GM12865 (cell line): Measurements from ENCODE around the gene MGST2.
"Not testable (repeated sequence)": the region's sequence is repeated elsewhere in the genome, so short reads cannot be mapped to it uniquely, and the experiment has no call there.

Experiments used
- DNase-seq: peaks from one replicate; pipeline ENCODE4 v3.0.0; 2010; ENCODE audit warnings: low read depth
- H3K4me3 ChIP-seq: 2 replicates; pipeline ENCODE4 v1.5.1; 2011; ENCODE audit warnings: mild to moderate bottlenecking, low read depth, low read length, control low read depth
- TF ChIP-seq, protein P1 (sequence below): IDR thresholded peaks from 2 replicates; pipeline ENCODE4 v1.5.1; 2011; ENCODE audit warnings: low read length, control low read depth, low read depth, inconsistent platforms; ENCODE audit not compliant: insufficient read depth; ENCODE audit errors: missing control alignments

MGST2 gene

DNA sequence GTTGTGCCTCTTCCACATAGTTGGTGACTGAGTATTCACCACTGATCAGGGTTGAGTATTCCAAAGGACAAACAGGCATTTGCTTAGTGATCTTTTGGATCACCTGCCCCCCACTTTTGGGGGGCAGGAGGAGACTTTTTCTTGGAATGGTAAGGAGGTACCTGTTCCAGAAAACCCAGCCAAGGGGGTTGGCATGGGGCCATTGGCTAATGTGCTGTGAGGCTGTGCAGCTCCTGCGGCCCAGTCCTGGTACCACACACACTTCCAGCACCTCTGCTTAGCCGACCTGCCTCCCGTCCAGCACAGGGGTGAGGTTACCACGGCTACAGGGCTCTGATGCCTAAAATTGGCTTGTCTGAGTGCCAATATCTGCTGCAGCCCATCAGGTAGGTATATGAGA is 40.1 kb upstream of the MGST2 start:
- no peak for DNase-seq
- H3K4me3 ChIP-seq: no peak overlapping the region
- TF ChIP-seq, protein P1, sequence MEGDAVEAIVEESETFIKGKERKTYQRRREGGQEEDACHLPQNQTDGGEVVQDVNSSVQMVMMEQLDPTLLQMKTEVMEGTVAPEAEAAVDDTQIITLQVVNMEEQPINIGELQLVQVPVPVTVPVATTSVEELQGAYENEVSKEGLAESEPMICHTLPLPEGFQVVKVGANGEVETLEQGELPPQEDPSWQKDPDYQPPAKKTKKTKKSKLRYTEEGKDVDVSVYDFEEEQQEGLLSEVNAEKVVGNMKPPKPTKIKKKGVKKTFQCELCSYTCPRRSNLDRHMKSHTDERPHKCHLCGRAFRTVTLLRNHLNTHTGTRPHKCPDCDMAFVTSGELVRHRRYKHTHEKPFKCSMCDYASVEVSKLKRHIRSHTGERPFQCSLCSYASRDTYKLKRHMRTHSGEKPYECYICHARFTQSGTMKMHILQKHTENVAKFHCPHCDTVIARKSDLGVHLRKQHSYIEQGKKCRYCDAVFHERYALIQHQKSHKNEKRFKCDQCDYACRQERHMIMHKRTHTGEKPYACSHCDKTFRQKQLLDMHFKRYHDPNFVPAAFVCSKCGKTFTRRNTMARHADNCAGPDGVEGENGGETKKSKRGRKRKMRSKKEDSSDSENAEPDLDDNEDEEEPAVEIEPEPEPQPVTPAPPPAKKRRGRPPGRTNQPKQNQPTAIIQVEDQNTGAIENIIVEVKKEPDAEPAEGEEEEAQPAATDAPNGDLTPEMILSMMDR: no peak

DNA sequence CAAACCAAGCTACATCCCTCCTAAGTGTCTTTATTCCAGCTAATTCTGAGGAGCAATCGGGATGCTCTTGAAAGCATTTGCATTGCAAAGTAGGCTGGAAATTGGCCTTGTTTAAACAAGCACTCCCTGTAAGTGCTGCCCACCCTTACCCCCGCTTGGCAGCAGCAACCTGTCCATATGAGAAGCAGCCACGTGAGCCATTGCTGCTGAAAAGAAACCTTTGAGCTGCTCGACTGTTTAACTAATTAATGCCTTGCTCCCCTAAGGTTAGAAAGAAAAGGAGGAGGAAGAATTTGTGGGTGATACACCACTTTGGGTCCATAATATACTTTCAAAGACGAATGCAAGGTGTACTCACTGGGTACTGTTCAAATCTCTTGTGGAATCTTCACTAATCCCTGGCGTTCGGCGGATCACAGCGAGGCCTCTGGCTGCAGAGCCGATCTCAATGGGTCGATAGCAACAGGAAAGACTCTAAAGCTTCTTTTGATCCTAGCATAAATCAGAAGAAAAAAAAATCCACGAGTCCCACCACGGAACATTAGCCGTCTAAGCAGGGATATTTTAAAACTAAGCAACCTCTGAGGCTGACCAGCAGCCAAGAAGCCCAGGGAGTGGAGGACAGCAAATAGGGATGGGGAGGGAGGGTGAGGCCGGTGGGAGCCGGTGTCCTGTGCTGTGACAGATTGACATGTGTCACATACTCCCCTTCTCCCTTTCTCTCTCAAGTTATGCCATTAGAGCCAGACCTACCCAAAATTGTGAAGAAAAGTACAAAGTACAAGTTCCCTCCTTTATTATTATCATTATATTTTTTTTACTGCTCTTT is 37.2 kb upstream of the MGST2 start:
- H3K4me3 ChIP-seq: no peak overlapping the region
- TF ChIP-seq, protein P1: no peak
- no peak for DNase-seq

DNA sequence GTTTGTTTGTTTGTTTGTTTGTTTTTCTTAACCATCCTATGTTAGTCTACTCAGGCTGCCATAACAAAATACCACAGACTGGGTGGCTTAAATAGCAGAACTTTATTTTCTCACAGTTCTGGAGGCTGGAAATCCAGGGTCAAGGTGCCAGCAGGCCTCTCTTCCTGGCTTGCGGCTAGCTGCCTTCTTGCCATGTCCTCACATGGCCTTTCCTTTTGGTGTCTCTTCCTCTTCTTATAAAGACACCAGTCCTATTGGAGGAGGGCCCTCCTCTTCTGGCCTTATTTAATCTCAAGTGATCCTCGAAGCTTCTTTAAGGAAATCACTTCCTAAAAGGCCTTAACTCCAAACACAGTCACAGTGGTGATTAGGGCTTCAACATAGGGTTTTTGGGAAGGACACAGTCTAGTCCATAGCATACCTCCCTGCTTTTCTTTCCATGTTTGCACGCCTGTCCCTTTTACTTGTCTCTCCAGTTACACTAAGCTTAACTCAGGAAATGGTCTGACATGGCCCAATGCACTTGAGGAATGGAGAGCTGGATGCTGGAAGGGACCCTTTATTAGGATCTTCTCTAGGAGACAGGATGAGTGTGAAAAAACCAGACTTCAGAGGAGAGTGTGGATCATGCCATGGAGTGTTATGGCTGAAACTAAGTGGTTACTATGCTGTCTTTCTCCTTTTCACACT is 36.0 kb upstream of the MGST2 start:
- TF ChIP-seq, protein P1: no peak
- H3K4me3 ChIP-seq: no peak overlapping the region
- DNase-seq: no peak

DNA sequence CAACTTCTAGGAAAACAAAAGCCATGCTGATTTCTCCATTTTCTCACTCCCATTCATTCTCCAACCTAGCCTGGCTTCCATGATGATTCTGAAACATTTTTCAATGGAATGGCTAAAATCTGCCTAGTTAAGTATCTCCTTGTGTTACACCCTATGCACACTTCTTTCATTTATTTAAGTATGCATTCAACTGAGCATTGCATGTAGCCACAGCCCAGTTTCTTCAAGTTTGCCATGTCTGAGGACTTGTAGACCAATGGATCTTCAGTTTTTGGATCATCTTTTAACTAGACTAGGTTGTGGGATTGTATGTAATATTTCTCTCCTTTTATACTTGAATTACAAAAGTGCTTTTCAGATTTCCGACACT is 35.5 kb upstream of the MGST2 start:
- TF ChIP-seq, protein P1: no peak
- DNase-seq: no peak

DNA sequence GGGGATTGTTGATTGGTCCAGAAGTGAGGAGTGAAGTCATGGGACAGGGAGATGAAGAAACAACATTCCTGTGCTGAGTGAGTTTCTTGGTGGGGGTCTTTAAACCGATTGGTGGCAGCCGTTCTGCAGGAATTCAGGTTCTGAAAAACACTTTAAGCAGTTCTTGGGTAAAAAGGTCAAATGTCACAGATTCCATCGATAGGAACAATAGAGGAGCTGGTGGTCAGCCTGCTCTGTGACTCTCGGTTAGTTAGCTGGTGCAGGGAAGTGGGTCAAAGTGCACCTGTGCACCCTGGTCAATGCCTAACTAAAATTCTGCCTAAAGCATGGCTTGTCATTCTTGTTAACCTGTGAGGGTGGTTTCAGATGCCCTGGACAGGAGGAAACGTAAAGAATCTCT is 34.6 kb upstream of the MGST2 start:
- no peak overlapping the region for H3K4me3 ChIP-seq
- TF ChIP-seq, protein P1: no peak
- no peak for DNase-seq

More for the DNA sequence above, 35.5 kb upstream of the MGST2 start:
- no peak overlapping the region for H3K4me3 ChIP-seq

DNA sequence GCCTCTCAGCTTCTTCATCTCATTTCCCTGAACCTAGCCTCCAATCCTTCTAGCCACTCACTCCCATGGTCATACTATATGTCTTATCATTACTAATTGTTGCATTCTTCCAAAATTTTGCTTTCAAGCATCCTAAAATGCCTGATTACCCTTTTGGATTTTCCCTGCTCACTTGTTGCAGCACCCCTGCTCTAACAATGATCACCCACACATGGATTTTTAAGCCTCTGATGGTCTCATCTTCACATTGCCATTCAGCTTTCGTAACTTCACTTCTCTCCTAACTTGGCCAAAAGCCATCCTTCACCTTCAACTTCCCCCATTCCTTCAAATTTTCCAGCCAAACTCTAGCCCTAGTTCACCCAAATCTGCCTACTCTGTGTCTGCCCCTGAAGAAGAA is 33.8 kb upstream of the MGST2 start:
- no peak overlapping the region for H3K4me3 ChIP-seq
- TF ChIP-seq, protein P1: no peak
- no peak for DNase-seq

DNA sequence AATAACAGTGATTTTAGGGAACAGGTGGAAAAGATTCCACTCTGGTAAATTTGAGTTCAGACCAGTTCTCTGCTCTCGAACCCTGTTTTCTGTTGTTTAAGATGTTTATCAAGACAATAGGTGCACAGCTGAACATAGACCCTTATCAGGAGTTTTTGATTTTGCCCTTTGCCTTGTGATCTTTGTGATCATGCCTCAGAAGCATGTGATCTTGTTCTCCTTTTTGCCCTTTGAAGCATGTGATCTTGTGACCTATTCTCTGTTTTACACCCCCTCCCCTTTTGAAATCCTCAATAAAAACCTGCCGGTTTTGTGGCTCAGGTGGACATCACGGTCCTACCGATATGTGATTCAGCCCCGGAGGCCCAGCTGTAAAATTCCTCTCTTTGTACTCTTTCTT is 32.9 kb upstream of the MGST2 start:
- not testable (repeated sequence) for DNase-seq, H3K4me3 ChIP-seq
